Measurements from ENCODE around the gene TMC4.

TMC4 gene

DNA sequence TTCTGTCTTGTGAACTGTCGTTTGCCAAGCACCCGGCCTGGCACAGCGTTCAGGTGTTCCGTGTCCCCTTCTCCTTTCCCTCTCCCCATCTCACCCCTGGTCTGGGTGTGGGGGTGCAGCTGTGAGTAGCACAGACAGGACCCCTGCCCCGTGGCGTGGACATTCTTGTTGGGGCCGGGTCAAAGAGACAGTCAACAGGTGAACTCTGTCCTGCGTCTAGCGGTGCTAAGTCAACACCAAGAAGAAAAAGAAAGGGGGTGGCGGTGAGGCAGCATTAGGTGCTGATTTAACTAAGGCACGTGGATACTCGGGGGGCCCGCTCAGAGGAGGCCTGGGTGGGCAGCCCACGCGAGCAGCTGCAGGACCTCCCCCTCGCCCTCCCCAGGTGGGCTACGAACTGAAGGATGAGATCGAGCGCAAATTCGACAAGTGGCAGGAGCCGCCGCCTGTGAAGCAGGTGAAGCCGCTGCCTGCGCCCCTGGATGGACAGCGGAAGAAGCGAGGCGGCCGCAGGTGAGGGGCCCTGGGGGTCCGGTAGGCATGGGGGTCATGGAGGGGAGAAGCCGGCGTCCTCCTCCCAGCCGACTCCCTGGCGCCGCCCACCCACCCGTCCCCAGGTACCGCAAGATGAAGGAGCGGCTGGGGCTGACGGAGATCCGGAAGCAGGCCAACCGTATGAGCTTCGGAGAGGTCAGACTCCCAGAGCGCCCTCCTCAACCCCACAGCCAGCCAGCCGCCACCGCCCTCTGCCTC is 45.1 kb downstream of the TMC4 start:
- DNase-seq: no peak

DNA sequence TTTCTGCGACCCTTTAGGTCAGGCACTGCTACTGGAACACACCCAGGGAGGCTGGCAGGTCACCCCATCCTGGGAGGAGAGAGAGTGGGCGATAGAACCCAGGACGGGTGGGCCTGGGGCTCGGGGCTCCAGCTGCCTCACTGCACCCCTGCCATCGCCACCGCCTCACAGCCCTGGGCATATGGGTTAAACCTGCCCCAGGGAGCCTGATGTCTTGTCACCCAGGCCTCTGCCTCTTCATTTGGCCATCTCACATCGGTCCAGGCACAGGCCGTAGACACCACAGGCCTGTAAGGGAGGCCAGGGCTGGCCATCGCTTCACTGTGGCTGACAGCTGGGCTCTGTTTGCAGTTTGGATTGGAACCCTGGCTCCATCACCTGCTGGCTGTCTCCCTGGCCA is 47.2 kb downstream of the TMC4 start:
- no peak for DNase-seq

DNA sequence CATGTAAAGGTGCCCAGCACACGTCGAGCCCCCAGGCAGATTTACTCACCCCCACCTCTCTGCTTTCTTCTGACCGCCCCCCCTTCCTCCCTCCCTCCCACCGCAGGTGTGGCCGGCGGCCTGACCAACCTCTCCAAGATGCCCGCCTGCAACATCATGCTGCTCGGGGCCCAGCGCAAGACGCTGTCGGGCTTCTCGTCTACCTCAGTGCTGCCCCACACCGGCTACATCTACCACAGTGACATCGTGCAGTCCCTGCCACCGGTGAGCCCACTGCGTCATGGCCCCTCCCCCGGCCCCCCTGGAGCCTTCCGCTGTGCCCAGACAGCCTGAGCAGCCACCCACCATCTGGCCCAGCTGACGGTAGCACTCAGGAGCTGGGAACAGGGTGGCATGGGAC is 48.6 kb downstream of the TMC4 start:
- DNase-seq: no peak

DNA sequence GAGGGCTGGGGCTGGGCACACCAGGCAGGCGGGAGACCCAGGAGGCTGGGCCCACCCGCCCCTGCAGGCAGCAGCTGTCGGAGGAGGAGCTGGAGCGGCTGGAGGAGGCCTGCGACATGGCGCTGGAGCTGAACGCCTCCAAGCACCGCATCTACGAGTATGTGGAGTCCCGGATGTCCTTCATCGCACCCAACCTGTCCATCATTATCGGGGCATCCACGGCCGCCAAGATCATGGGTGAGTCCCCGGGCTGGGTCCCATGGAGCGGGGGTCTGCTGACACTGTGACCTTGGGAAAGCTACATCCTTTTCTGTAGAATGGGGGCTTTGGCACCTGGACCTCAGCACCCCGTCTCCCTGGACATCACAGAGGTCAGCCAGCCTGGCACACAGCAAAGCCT is 49.3 kb downstream of the TMC4 start:
- DNase-seq: no peak

DNA sequence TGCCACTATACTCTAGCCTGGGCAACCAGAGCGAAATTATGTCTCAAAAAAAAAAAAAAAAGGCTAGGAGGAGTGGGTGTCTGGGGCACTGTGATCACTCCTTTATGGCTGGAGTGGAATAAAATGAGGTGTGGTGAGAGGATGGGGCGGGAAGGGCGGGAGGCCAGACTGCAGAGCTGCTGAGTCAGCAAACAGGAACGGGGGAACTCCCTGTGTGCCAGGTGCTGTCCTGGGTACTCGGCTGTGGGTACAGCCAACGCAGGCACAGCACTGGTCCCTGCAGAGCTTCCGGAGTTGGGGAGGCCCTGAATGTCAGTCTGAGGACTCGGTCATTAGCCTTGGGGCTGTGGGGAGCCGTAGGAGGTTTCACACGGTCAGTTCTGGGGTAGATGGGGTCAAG is 51.7 kb downstream of the TMC4 start:
- no peak for DNase-seq

DNA sequence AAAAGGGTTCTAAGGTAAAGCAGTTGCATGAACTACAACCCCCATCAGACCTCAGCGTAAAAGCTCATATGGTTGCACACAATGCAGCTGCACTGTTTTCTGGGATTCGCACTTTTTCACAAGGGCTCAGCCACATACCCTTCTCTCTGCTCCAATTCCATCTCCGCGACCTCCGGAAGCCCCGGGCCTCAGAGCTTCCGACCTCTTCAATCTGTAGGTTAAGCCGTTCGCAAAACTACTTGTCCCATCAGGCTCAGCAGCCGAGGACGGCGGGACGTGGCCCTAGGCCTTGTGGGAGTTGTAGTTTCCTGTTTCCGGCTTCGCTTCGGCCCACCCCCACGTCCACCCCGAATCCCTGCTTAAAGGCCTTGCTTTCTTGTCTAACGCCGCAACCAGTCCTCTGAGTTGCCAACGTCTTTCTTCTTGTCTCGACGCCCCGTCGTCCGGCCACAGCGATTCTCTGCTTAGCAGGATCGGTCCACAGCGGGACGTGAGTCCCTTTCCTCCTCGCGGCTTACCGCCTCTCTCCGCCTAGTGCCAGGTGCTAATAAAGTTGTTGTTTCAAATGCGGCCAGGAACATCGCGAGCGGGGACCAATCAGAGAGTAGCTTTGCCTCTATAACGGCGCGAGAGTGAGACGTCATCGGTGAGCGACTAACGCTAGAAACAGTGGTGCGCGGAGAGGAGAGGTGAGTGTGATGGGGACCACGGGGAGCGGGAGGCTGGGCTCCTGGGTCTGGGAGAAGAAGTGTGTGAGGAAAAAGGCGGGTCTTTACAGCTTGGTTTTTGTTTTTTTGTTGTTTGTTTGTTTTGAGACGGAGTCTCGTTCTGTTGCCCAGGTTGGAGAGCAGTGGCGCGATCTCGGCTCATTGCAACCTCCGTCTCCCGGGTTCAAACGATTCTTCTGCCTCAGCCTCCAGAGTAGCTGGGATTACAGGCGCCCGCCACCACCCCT is 57.6 kb downstream of the TMC4 start, which contains the start of the genes PRPF31 and TFPT:
TSS of gene PRPF31 (plus strand) at position 646 of the 955 bp plus-strand sequence. CDS start 2,525 bp downstream, outside the sequence.
TSS of gene TFPT (minus strand) at position 549 of the 955 bp plus-strand sequence. CDS start at position 161, 388 bp downstream.
- peak; percentile 98 for DNase-seq

DNA sequence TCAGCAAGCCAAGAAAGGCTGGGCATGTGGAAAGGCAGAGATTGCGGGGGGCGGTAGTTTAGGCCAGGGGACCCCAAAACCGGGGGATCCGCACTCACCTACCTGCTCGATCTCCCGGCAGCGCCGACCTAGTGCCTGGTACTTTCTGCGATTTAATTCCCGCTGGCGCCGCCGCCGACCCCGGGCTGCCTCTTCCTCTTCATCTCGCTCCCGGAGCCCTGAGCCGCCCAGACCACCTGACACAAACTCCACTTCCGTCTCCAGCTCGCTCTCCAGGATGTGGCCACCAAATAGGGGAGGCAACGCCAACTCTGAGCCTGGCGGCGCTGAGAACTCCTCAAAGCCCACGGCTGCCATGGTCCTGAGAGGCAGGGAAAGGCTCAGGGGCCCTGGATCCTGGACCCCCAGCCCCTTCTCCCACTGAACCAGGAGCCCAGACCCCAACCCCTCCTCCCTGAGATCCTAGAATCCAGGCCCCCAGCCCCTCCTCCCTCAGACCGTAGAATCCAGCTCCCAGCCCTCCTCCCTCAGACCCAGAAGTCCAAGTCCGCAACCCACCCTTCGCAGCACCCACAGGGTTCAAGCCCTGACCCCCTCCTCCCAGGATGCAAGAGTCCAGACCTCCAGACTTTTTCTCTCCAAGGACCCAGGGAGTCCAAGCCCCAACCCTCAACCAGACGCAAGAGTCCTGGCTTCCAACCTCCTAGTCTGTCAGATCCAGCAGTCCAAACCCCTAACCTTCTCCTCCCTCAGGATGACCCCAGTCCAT is 58.4 kb downstream of the TMC4 start:
- peak; percentile 40 for DNase-seq

All from midbrain (tissue), 1 donor.